ENCODE data around the gene ADGRB3.

The ADGRB3 gene

DNA sequence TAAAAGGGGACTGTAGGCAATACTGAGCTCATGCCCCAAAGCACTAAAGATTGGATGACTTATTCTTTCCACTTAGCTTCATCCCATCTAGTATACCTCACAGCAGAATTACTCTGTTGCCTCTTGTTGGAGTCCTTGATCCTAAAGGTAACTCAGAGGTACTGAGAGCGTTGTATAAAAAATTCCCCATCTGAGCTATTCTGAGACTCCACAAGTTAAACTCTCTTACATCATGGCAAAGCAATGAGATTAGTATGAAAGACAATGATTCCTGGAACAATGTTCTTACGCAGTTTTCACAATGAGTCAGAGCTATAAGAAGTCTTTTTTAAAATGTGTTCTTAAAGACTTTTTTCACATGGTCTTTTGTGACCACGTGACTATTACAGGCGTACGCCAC, 370.1 kb downstream of the ADGRB3 start:
- no peaks in the 10 kb centered on the region for H3K27me3 ChIP-seq (replicated peaks; ENCODE audit: control insufficient read depth, insufficient read depth, low read length)
- TF ChIP-seq CTCF (IDR thresholded peaks at IDR 0.05; ENCODE audit: insufficient read depth, low read length, poor library complexity, severe bottlenecking), result no peak
- DNase-seq (ENCODE audit: extremely low read depth, insufficient read length), result no peak
- no peak overlapping the region for H3K4me3 ChIP-seq (replicated peaks; ENCODE audit: low read depth, low read length)
- H3K36me3 ChIP-seq (ENCODE audit: control insufficient read depth, insufficient read depth, low read length), result no peaks in the 10 kb centered on the region

DNA sequence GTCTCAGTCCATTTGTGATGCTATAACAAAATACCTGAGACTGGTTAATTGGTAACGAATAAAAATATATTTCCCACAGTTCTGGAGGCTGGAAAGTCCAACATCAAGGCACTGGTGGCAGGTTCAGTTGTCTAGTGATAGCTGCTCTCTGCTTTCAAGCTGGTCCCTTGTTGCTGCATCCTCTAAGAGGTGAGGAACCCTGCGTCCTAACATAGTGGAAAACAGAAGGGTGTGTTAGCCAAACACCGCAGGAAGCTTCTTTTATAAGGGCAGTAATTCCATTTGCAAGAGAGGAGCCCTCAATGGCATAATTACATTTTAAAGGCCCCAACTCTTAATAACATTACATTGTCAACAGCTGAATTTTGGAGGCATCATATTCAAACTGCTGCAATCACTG, 372.7 kb downstream of the ADGRB3 start:
- Histone ChIP-seq H3K36me3 (ENCODE audit: control insufficient read depth, insufficient read depth, low read length) (no peaks in the 10 kb centered on the region), H3K27me3 (replicated peaks; ENCODE audit: control insufficient read depth, insufficient read depth, low read length) (no peaks in the 10 kb centered on the region), H3K4me3 (replicated peaks; ENCODE audit: low read depth, low read length) (no peak overlapping the region)
- no peak for TF ChIP-seq CTCF (IDR thresholded peaks at IDR 0.05; ENCODE audit: insufficient read depth, low read length, poor library complexity, severe bottlenecking)
- no peak for DNase-seq (ENCODE audit: extremely low read depth, insufficient read length)

DNA sequence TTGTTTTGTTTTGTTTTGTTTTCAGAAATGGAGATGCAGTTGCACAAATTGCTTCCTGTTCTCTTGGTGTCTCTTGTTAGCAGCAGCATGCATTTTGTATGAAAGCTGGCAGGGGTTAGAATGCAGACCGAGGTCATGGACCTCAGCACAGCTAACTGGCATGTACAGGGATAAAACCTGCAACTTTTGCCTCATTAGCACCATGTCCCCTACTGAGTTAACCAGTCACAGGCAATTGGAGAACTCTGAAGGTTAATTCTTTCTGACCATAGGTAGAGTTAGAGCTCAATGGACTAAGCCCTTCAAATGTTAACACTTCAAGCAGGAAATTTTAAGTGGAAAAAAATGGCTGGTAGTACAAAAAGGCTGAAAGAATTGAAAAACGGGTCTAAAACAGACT, 377.1 kb downstream of the ADGRB3 start:
- TF ChIP-seq CTCF (IDR thresholded peaks at IDR 0.05; ENCODE audit: insufficient read depth, low read length, poor library complexity, severe bottlenecking), result no peak
- Histone ChIP-seq H3K27me3 (replicated peaks; ENCODE audit: control insufficient read depth, insufficient read depth, low read length) (no peaks in the 10 kb centered on the region), H3K36me3 (ENCODE audit: control insufficient read depth, insufficient read depth, low read length) (no peaks in the 10 kb centered on the region), H3K4me3 (replicated peaks; ENCODE audit: low read depth, low read length) (no peak overlapping the region)
- no peak for DNase-seq (ENCODE audit: extremely low read depth, insufficient read length)

DNA sequence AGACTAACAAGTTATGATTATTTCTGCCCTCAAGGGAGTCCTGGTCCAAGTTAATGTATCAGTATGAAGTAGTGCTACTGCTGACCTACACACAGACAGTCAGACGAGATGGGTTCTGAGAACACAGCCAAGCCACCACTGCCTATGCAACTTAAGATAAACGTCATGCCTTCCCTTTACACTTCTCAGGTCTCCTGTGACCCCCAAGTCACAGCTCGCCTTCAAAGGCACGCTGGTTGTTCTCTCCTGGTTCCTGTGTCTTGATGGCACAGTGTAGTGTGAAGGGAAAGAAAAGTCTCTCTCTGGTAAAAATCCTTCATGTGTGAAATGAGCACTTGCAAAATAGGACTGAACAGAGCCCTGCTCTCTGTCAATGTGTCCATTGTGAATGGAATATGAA, 377.8 kb downstream of the ADGRB3 start:
- Histone ChIP-seq H3K27me3 (replicated peaks; ENCODE audit: control insufficient read depth, insufficient read depth, low read length) (no peaks in the 10 kb centered on the region), H3K36me3 (ENCODE audit: control insufficient read depth, insufficient read depth, low read length) (no peaks in the 10 kb centered on the region), H3K4me3 (replicated peaks; ENCODE audit: low read depth, low read length) (no peak overlapping the region)
- TF ChIP-seq CTCF (IDR thresholded peaks at IDR 0.05; ENCODE audit: insufficient read depth, low read length, poor library complexity, severe bottlenecking), result no peak
- no peak for DNase-seq (ENCODE audit: extremely low read depth, insufficient read length)

DNA sequence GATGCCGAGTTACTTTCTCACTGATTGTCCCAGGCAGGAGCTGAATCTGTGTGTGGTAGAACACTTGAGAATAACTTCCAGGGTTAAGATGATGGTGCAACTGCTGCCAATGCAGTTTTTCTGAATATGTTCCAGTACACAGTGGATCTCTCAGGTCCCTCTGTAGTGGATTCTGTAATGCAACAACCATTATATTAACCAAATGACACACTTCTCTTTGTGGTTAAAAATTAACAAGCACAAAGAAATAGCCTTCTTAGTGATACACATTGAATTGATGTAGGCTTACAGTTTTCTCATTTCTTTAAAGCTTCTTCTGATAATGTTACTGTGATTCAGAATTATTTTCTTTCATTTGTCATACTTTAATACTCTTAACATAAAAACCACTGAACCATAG, 383.8 kb downstream of the ADGRB3 start:
- no peak for DNase-seq (ENCODE audit: extremely low read depth, insufficient read length)
- TF ChIP-seq CTCF (IDR thresholded peaks at IDR 0.05; ENCODE audit: insufficient read depth, low read length, poor library complexity, severe bottlenecking), result no peak
- no peaks in the 10 kb centered on the region for H3K36me3 ChIP-seq (ENCODE audit: control insufficient read depth, insufficient read depth, low read length)
- H3K4me3 ChIP-seq (replicated peaks; ENCODE audit: low read depth, low read length), result no peak overlapping the region
- no peaks in the 10 kb centered on the region for H3K27me3 ChIP-seq (replicated peaks; ENCODE audit: control insufficient read depth, insufficient read depth, low read length)

GRCh38 chr6:69019832-69020231, 384.8 kb downstream of the ADGRB3 start:
- Histone ChIP-seq H3K36me3 (ENCODE audit: control insufficient read depth, insufficient read depth, low read length) (no peaks in the 10 kb centered on the region), H3K27me3 (replicated peaks; ENCODE audit: control insufficient read depth, insufficient read depth, low read length) (no peaks in the 10 kb centered on the region), H3K4me3 (replicated peaks; ENCODE audit: low read depth, low read length) (no peak overlapping the region)
- no peak for DNase-seq (ENCODE audit: extremely low read depth, insufficient read length)
- TF ChIP-seq CTCF (IDR thresholded peaks at IDR 0.05; ENCODE audit: insufficient read depth, low read length, poor library complexity, severe bottlenecking), result no peak

Measured in GM06990 (cell line).